GM12864 (cell line): ENCODE results near the gene CFAP52.
A peak's percentile ranks its signal among the peaks of the same experiment; 100 is the strongest.

ENCODE experiments used
- DNase-seq: peaks from one replicate; pipeline ENCODE4 v3.0.0-alpha.2; 2011; ENCODE audit warnings: low read depth
- H3K4me3 ChIP-seq: 2 replicates; pipeline ENCODE4 v1.5.1; 2011; ENCODE audit warnings: mild to moderate bottlenecking, low read depth, low read length, control low read depth
- CTCF ChIP-seq: IDR thresholded peaks from 2 replicates; pipeline ENCODE4 v1.5.1; 2011; ENCODE audit warnings: low read depth, mild to moderate bottlenecking, moderate library complexity, low read length, control low read depth, inconsistent platforms; ENCODE audit errors: missing control alignments

The CFAP52 gene

DNA sequence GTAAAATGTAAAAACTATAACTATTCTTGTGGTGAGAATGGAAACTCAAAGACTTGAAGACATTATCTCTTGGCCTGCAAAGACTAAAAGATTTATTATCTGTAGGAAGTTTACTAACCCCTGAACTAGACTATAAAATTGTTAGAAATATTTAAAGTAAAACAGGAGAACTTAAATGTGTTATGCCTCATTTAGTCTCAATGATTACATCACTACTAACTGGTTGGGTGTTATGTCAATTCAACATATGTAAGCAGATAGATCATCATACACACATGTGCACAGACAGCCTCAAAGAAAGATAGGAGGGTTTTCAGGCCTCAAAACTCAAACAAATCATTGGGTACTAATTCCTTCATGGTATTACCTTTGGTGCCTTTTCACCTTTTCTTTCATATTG, 8.4 kb upstream of the CFAP52 start:
- DNase-seq, result no peak
- TF ChIP-seq CTCF, result no peak
- H3K4me3 ChIP-seq, result no peak overlapping the region

DNA sequence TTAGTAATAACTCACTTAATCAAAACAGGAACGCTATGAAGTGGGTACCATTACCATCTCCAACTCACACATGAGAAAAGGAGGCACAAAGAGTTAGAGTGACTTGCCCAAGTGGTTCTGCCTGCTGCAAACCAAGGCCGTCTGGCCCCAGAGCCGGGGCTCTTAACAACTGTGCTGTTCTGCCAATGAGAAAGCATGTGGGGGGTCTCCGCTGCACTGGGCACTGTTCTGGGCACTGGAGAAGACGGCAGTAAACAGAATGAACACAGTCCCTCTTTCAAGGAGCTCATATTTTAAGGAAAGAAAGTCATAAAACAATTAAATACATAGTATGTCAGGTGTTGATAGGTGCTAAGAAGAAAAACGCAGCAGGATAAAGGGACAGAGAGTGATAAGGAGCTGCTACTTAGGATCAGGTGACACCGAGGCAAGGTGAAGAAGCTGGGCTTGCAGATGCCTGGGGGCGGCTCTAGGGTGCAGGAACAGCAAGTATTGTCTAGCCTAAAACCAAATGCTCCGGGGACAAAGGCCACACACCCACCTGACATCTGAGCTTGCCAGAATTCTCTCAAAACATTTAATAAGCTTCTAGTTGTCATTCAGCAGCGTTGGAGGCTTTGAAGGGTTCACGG, 7.4 kb upstream of the CFAP52 start:
- no peak overlapping the region for H3K4me3 ChIP-seq
- no peak for TF ChIP-seq CTCF
- no peak for DNase-seq

- no peak for TF ChIP-seq CTCF
- no peak for DNase-seq
- H3K4me3 ChIP-seq, result no peak overlapping the region
These were observed 5.2 kb upstream of the CFAP52 start for GRCh38 chr17:9571201-9571600.

GRCh38 chr17:9575381-9576101, 901 bp upstream of the CFAP52 start, which contains the start of gene STX8:
TSS of gene STX8 (minus strand) at chr17:9575820. CDS start at chr17:9575808, 12 bp downstream.
- peak; percentile 66 for DNase-seq
- no peak for TF ChIP-seq CTCF
- peak within 1 kb of the TSS; percentile 93 for H3K4me3 ChIP-seq

- no peak overlapping the region for H3K4me3 ChIP-seq
- no peak for TF ChIP-seq CTCF
- no peak for DNase-seq
These were observed 899 bp downstream of the CFAP52 start for GRCh38 chr17:9577373-9577709.

DNA sequence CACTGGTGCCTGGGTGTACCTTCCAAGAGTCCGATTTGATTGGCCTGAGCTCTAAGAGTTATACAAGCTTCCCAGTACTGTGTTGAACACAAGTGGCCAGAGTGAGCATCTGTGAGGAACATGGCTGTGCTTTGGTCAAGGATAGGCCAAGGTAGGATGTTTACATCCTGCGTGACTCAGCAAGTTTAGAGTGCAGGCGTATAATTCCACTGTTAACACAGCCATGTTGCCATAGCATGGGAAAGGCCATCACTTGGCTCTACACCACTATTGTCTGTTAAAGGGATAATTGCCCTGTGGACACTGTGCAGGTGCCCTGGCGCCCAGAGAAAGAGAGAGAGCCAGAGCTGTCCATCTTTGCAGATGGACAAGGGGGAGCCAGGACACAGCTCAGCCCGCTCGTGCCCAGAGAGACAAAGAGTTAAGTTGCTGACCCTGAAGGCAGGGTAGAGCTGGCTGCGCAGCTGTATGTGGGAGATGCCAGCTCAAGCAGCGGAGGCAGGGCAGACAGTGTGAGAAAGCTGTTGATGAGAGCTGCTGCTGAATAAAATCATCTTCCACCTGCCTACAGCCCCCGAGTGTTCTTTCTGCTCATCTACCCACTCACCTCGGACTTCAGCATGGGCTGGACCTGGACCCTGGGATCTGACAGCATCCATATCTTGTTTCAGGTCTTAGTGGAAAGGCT, 11.7 kb downstream of the CFAP52 start:
- TF ChIP-seq CTCF, result no peak
- DNase-seq, result no peak
- no peak overlapping the region for H3K4me3 ChIP-seq
